M059J (cell line): ENCODE results near the gene IL19. TPM values are rescaled to one million over a fixed set of nuclear protein-coding genes. Genes with fewer than 3 reads are reported as not detected.
"Not testable (repeated sequence)": the region's sequence is repeated elsewhere in the genome, so short reads cannot be mapped to it uniquely, and the experiment has no call there.

ENCODE experiments used
- DNase-seq: peaks from one replicate; pipeline ENCODE4 v3.0.0-alpha.2; 2012; ENCODE audit warnings: low read depth
- total RNA-seq: library from RNA; depleted of rRNA; stranded (reverse); fragments of >200 nt; shearing (Covaris generic); gene quantifications from 2 replicates; pipeline ENCODE4 v1.2.3, GENCODE V29; 2014

IL19 gene
- total RNA-seq, 1 experiment from 2014 or later = not detected

- peak; percentile 80 for DNase-seq
These were observed 31.0 kb upstream of the IL19 start for GRCh38 chr1:206739411-206740076.

DNA sequence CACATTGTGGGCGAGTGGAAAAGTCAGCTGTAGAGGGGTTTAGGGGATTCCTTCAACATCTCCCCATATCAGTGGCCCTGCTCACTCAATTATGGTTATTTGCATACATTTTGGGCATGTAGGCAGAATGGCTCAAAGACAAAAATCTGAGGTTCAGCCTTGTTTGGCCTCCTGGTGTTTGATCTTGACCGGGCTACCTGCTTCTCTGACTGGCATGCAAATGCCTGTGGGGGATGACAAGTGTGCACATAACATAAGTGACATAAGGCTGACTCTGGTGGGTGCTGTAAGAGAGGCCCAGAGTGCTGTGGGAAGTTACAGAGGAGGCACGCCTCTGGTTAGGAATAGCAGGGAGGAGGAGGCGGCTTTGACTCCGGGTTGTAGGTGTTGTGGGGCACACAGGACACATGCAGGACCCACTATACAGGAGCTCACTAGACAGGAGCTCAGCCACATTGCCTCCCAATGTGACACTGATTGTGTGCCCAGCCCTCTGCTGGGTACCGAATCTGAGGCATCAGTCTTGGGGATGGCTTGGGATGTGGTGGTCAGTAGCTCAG is 29.4 kb upstream of the IL19 start:
- no peak for DNase-seq

- no peak for DNase-seq
These were observed 27.7 kb upstream of the IL19 start for GRCh38 chr1:206742719-206743383.

GRCh38 chr1:206744683-206745082 is 25.9 kb upstream of the IL19 start:
- DNase-seq = no peak

GRCh38 chr1:206745301-206745700 is 25.3 kb upstream of the IL19 start:
- DNase-seq = no peak

- DNase-seq = no peak
These were observed 22.1 kb upstream of the IL19 start for GRCh38 chr1:206748348-206749030.

DNA sequence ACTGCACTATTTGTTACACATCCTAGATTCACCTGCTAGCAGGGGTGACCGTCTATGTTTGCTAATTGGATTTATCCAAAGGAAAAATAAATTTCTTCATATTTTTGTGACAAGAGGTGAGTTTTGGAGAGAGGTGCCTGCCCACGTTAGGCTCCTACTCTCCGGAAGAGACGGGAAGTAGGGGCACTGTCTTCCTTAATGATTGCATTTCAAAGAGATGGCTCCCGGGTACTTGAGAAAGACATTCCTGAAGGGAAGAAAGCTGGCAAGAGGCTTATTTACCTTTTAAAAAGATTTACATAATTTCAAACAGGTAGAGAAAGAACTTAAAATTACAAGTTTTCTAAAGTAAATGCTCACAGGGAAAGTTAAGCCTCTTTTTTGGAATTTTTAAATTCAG is 18.7 kb upstream of the IL19 start:
- DNase-seq = no peak

- no peak for DNase-seq
These were observed 18.1 kb upstream of the IL19 start for GRCh38 chr1:206752481-206752880.

DNA sequence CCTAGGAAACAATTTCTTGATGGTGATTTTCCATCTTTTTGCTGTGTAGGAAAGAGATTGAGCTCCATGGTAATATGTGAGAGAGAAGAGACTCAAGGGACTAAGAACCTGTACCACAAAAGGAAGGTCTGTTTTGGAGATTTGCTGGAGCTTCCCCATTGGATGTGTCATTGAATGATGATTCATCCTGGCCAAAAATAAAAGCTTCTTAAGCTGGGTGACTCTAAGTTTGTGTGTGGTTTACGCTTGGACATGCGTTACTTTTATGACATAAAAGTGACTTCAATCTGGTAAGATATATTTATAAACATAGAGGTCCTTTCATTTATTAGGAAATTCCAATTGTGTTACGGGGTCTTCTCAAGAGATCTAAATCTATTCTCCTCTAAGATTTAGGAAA is 17.4 kb upstream of the IL19 start:
- DNase-seq = peak; percentile 85

GRCh38 chr1:206754011-206754410 is 16.6 kb upstream of the IL19 start:
- peak; percentile 56 for DNase-seq

DNA sequence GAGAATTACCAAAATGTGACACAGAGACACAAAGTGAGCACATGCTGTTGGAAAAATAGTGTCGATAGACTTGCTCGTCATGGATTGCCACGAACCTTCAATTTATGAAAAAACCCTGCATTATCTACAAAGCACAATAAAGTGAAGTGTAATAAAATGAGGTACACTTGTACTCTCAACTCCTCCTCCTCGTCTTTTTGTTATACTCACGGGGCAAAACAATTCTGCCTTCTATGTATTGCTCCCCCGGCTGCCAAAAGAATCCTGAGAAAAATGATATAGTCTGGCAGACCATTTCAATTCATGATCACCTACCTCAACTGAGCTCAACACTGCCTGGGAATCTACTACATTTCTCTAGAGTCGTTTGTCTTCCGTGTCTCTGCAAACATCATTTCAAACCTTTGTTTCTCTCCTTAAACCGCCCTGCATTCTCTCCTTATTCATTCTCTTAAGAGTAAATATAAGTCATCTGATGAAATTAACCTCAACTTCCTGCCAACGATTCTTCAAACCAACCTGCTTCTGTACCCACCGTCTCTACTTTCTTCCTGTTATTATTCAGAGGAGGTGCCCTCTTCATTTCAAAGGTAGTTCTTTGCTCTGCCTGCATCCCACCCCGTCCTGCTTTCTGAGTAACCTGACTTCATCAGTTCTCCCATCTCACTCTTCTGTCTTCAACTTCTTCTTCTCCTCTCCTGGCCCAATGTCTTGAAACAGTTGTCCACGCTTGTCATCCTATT is 12.9 kb upstream of the IL19 start:
- no peak for DNase-seq

GRCh38 chr1:206760590-206760989 is 10.0 kb upstream of the IL19 start:
- DNase-seq = no peak

DNA sequence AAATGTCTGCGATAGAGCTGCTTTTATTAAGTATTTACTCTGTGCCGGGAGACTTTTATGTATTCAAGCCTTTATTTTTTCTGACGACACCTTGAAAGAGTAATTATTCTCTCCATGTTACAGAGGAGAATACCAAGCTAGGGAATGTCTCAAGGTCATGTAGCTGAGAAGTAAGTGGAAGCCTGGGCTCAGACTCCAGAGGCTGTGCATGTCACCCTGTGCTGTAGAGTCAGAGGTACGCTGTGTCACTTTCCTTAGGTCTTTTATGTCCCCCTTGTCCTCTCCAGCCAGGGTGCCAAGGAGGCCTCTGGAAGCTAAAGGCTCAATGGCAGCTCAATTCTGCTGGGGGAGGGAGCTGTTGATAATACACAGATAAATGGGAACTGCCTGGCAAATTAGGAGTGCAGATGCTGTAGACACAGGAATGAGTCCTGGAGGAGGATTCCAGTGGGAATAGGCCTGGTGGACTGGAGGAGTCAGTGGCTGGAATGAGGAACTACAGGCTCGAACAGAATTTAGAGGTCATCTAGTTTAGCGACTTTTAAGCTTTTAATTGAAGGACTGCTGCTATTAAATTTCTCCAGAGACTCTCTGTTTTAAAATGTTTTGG is 9.3 kb upstream of the IL19 start:
- no peak for DNase-seq

GRCh38 chr1:206762741-206763364 is 7.7 kb upstream of the IL19 start:
- not testable (repeated sequence) for DNase-seq

DNA sequence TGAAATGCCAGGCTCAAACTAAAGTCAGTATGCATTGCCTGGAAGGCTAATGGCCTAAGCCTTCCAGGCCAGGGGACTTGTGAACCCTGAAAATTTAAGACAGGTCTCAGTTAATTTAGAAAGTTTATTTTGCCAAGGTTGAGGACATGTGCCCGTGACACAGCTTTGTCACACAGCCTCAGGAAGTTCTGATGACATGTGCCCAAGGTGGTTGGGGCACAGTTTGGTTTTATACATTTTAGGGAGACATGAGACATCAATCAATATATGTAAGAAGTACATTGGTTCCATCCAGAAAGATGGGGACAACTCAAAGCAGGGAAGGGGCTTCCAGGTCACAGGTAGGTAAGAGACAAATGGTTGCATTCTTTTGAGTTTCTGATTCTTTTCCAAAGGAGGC is 4.8 kb upstream of the IL19 start:
- not testable (repeated sequence) for DNase-seq

- DNase-seq = peak; percentile 96
These were observed 4.2 kb upstream of the IL19 start for GRCh38 chr1:206766251-206766856.

DNA sequence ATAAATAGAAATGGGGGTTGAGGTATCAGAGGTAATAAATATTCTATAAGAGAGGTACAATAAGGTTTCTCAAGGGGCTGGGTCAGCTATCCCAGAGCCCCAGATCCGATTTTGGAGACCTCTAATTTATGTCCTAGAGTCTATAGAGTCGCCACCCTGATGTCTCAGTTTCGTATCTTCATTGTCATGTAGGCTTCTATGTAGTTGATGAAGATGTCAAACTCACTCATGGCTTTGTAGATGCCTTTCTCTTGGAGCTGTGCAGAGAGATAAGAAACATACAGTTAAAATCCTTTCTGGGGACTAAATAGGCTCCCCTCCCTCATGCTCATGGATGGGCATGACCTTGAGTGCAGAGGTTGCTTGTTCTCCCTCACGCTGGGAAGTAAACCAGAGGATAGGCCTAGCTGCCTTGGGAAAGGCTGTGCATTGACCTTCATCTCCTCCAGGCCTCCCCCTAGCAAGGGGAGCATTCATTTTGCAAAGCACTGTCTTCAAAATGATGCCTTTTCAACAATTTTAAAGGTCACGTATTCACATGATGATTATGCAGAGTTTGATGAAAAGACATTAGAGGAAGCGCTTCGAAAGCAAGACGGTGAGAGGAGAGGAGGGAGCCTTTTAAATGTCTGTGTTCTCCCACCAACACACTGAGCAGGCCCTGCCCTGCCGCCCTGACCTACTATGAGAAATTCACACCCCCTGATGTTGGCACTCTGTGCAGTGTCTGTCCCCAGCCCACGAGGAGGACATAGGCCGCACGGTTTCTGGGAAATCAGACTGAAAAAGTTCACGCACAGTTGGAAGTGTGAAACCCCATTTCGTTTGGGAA is 1.9 kb upstream of the IL19 start:
- DNase-seq = no peak

DNA sequence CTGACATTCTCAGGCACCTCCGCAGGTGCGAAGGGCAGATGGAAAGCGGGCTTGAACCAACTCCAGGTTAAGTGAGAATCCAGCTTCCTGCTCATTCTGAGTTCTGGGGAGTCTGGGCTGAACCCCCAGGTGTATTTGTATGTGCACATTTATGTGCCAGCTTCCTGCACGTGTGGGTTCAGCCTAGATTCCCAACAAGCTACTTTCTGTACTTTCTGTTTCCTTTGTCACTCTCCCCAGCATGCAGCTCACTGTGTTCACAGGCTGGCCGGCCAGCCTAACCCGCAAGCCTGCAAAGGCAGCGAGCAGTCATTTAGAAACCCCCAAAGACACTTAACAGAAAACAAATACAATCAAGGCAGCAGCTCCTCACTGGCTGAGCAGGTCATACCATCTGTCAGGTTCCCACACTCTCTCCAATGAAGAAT is 1.3 kb upstream of the IL19 start:
- no peak for DNase-seq

DNA sequence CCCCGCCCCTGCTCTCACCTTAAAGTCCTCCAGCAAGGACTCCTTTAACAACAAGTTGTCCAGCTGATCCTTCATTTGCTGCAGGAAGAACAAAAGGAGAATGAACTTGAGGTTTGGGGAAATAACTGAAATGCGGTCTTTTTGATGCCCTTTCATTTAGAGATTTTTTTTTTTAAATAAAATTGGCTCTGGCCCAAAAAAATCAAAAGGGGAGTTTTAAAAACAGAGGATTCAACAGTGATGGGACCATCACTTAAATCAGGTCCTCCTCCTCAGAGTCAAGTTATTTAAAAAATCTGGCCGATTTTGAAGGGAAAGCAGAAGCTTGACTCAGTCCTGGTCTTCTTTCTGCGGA is 742 bp downstream of the IL19 start:
- DNase-seq = no peak
